GM21367 (cell line): ENCODE measurements around the gene CABP4.
A peak's percentile ranks its signal among the peaks of the same experiment; 100 is the strongest.

Experiments used
- ATAC-seq: cut with Tn5 transposase; IDR thresholded peaks from one replicate; pipeline ENCODE4 v1.9.1; 2021; ENCODE audit not compliant: unreplicated experiment

CABP4 gene

GRCh38 chr11:67508486-67509121 is 53.5 kb downstream of the CABP4 start:
- ATAC-seq: peak; percentile 24

- ATAC-seq: no peak
Measured at GRCh38 chr11:67510023-67510345, 54.8 kb downstream of the CABP4 start.
